Stomach smooth muscle (tissue), 2 donors: Measurements from ENCODE around the gene SLC9A9.

Experiments used
- H3K27ac ChIP-seq: one replicate; pipeline ENCODE4 v1.7.0; 2013; ENCODE audit warnings: mild to moderate bottlenecking, low read length, inconsistent platforms
- H3K27me3 ChIP-seq, 2 donors: one replicate each; pipeline ENCODE4 v1.7.0; 2013; ENCODE audit warnings: low read length in 2 of 2; ENCODE audit not compliant: insufficient read depth in 2 of 2, control insufficient read depth in 1 of 2
- H3K36me3 ChIP-seq, 2 donors: one replicate each; pipeline ENCODE4 v1.7.0; 2013; ENCODE audit warnings: low read length in 2 of 2; ENCODE audit not compliant: control insufficient read depth in 2 of 2, insufficient read depth in 2 of 2
- H3K4me1 ChIP-seq: one replicate; pipeline ENCODE4 v1.7.0; 2013; ENCODE audit warnings: low read length; ENCODE audit not compliant: control insufficient read depth, insufficient read depth
- H3K4me3 ChIP-seq, 2 donors: one replicate each; pipeline ENCODE4 v1.7.0; 2013; ENCODE audit warnings: low read length in 2 of 2
- H3K9ac ChIP-seq, 2 donors: one replicate each; pipeline ENCODE4 v1.7.0; 2013; ENCODE audit warnings: low read length in 2 of 2, mild to moderate bottlenecking in 1 of 2
- H3K9me3 ChIP-seq, 2 donors: one replicate each; pipeline ENCODE4 v1.7.0; 2013; ENCODE audit warnings: low read length in 2 of 2; ENCODE audit not compliant: control insufficient read depth in 2 of 2
- donor health status: healthy.
- donor health status: Pancreatic carcinoma.

SLC9A9 gene

GRCh38 chr3:143843587-143843986, 4.7 kb downstream of the SLC9A9 start:
- Histone ChIP-seq H3K9ac (no peak overlapping the region), H3K4me3 (no peak overlapping the region), H3K27ac (no peak overlapping the region), H3K27me3 (no peaks in the 10 kb centered on the region), H3K9me3 (no peaks in the 10 kb centered on the region), H3K4me1 (peaks cover under 1% of the 10 kb centered on the region), H3K36me3 (no peaks in the 10 kb centered on the region)

DNA sequence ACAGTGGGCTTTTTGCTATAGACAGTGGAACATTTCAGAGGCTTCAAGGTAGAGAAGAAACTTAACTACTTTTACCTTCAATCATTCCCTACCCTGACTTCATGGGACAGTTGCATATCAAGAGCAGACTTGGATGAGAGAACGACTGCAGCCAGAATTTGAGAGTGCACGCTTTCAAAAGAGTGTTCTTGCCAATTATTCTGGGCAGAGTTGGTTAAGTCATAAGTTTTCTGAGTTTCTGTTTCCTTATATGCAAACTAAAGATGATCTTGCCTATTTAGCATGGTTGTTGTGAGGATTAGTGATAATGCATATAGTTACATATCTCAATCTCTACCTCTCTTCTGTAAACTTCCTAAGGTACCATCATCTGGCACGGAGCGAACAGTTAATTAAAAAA, 7.6 kb downstream of the SLC9A9 start:
- no peak overlapping the region for H3K9ac ChIP-seq
- no peaks in the 10 kb centered on the region for H3K4me1 ChIP-seq
- H3K27ac ChIP-seq, result no peak overlapping the region
- H3K9me3 ChIP-seq, result no peaks in the 10 kb centered on the region
- H3K27me3 ChIP-seq, result no peaks in the 10 kb centered on the region
- H3K36me3 ChIP-seq, result no peaks in the 10 kb centered on the region
- H3K4me3 ChIP-seq, result no peak overlapping the region

GRCh38 chr3:143839980-143840379, 8.3 kb downstream of the SLC9A9 start:
- no peaks in the 10 kb centered on the region for H3K36me3 ChIP-seq
- H3K4me1 ChIP-seq, result no peaks in the 10 kb centered on the region
- no peaks in the 10 kb centered on the region for H3K9me3 ChIP-seq
- H3K27me3 ChIP-seq, result no peaks in the 10 kb centered on the region
- H3K4me3 ChIP-seq, result no peak overlapping the region
- no peak overlapping the region for H3K9ac ChIP-seq
- H3K27ac ChIP-seq, result no peak overlapping the region

- Histone ChIP-seq H3K27me3 (no peaks in the 10 kb centered on the region), H3K9ac (no peak overlapping the region), H3K27ac (no peak overlapping the region), H3K9me3 (no peaks in the 10 kb centered on the region), H3K4me3 (no peak overlapping the region), H3K36me3 (no peaks in the 10 kb centered on the region), H3K4me1 (no peaks in the 10 kb centered on the region)
These were observed 11.2 kb downstream of the SLC9A9 start for GRCh38 chr3:143837076-143837475.

- Histone ChIP-seq H3K9me3 (no peaks in the 10 kb centered on the region), H3K4me3 (no peak overlapping the region), H3K9ac (no peak overlapping the region), H3K27me3 (no peaks in the 10 kb centered on the region), H3K4me1 (no peaks in the 10 kb centered on the region), H3K27ac (no peak overlapping the region), H3K36me3 (no peaks in the 10 kb centered on the region)
These were observed 13.0 kb downstream of the SLC9A9 start for GRCh38 chr3:143835312-143835711.

DNA sequence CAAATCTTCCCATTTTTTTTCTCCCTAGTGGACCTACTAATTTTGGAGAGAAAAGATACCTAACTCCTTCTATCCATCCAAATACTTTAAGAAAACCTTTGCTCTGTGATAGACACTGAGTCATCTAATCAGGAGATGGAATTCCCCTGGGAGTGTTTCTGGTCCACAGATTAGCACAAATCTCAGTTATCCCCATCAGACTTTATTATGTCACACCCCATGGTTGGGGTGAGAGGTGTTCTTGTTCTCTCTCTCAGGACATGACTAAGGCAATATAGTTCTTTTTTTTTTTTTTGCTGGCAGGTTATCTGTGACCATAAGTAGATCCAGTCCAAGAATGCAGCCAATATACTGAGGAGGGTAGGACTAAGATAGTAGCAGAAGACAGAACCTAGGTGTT, 15.8 kb downstream of the SLC9A9 start:
- Histone ChIP-seq H3K27ac (no peak overlapping the region), H3K36me3 (no peaks in the 10 kb centered on the region), H3K27me3 (no peaks in the 10 kb centered on the region), H3K4me3 (no peak overlapping the region), H3K9me3 (no peaks in the 10 kb centered on the region), H3K4me1 (no peaks in the 10 kb centered on the region), H3K9ac (no peak overlapping the region)

GRCh38 chr3:143831994-143832393, 16.3 kb downstream of the SLC9A9 start:
- H3K27me3 ChIP-seq, result no peaks in the 10 kb centered on the region
- H3K36me3 ChIP-seq, result no peaks in the 10 kb centered on the region
- H3K4me1 ChIP-seq, result no peaks in the 10 kb centered on the region
- no peaks in the 10 kb centered on the region for H3K9me3 ChIP-seq
- no peak overlapping the region for H3K9ac ChIP-seq
- H3K27ac ChIP-seq, result no peak overlapping the region
- H3K4me3 ChIP-seq, result no peak overlapping the region

GRCh38 chr3:143831208-143831607, 17.1 kb downstream of the SLC9A9 start:
- H3K4me3 ChIP-seq, result no peak overlapping the region
- no peaks in the 10 kb centered on the region for H3K36me3 ChIP-seq
- no peak overlapping the region for H3K27ac ChIP-seq
- H3K9me3 ChIP-seq, result no peaks in the 10 kb centered on the region
- no peaks in the 10 kb centered on the region for H3K27me3 ChIP-seq
- H3K4me1 ChIP-seq, result no peaks in the 10 kb centered on the region
- H3K9ac ChIP-seq, result no peak overlapping the region

GRCh38 chr3:143830786-143831185, 17.5 kb downstream of the SLC9A9 start:
- Histone ChIP-seq H3K27ac (no peak overlapping the region), H3K4me3 (no peak overlapping the region), H3K9me3 (no peaks in the 10 kb centered on the region), H3K36me3 (no peaks in the 10 kb centered on the region), H3K27me3 (no peaks in the 10 kb centered on the region), H3K9ac (no peak overlapping the region), H3K4me1 (no peaks in the 10 kb centered on the region)

- Histone ChIP-seq H3K36me3 (no peaks in the 10 kb centered on the region), H3K9ac (no peak overlapping the region), H3K9me3 (no peaks in the 10 kb centered on the region), H3K4me3 (no peak overlapping the region), H3K27me3 (no peaks in the 10 kb centered on the region), H3K4me1 (no peaks in the 10 kb centered on the region), H3K27ac (no peak overlapping the region)
These were observed 18.2 kb downstream of the SLC9A9 start for GRCh38 chr3:143830063-143830462.

DNA sequence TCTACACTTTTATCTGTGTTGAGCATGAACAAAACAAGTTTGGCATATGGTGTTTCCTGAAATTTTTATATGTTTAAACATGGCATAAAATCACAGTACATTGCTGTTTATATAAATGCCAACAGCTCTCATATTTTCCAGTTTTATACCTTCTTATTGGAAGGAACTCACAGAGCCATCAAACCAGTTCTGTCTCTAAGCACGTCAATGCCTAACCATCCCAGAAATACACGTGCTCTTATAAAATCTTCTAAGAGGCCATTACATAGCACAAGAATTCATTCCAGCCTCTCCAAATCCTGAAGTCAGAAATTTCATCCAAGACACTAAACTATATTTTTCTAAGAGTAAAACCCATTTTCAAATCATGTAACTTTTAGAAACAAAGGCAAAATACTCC, 20.8 kb downstream of the SLC9A9 start:
- no peaks in the 10 kb centered on the region for H3K4me1 ChIP-seq

DNA sequence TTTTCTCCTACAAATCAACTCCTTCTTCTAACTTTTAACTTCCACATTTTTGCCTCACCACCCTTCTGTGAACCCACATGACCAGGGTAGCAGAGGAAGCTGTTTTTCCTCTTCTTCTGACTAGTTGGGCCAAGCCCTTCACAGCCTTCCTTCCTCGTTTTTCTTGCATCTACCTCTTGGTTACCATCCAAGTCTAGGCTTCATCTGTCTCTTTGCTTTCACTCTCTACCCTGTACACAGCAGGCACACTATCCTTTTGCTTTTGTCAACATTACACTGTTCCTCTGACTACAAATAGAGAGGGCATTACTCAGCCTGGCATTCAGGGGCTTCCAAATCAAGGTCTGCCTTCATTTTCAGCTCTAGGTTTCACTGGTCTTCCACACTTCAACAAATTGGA, 22.0 kb downstream of the SLC9A9 start:
- H3K27ac ChIP-seq, result no peak overlapping the region
- H3K36me3 ChIP-seq, result no peaks in the 10 kb centered on the region
- no peaks in the 10 kb centered on the region for H3K4me1 ChIP-seq
- H3K27me3 ChIP-seq, result no peaks in the 10 kb centered on the region
- no peaks in the 10 kb centered on the region for H3K9me3 ChIP-seq
- H3K4me3 ChIP-seq, result no peak overlapping the region
- no peak overlapping the region for H3K9ac ChIP-seq

More for the DNA sequence above, 20.8 kb downstream of the SLC9A9 start:
- Histone ChIP-seq H3K36me3 (no peaks in the 10 kb centered on the region), H3K4me3 (no peak overlapping the region), H3K9ac (no peak overlapping the region), H3K27ac (no peak overlapping the region), H3K27me3 (no peaks in the 10 kb centered on the region), H3K9me3 (no peaks in the 10 kb centered on the region)
